K562 (cell line): Measurements from ENCODE around the gene RTL1. TPM values are rescaled to one million over a fixed set of nuclear protein-coding genes. Genes with fewer than 3 reads are reported as not detected.

ENCODE experiments used
- ATAC-seq: fragments of 200-7000 bp; cut with Tn5 transposase; 3 replicates; pipeline ENCODE4 v1.9.1; 2020; ENCODE audit warnings: moderate library complexity
- BruUV-seq: library from RNA; stranded (reverse); fragments of 400-500 nt; replicated peaks from 2 replicates; lab custom pipeline; 2021; lab: Mats Ljungman, UMichigan
- CTCF ChIA-PET: fragments of 300-600 bp; formaldehyde crosslinking; extraction: SDS; loops from one replicate; lab custom pipeline; 2021; ENCODE audit warnings: low intra/inter-chr PET ratio; lab: Yijun Ruan, JAX
- POLR2A ChIA-PET: fragments of 300-600, 350-650 bp; sonication (Branson Sonifier 250); formaldehyde crosslinking; extraction: SDS; loops from one replicate; lab custom pipeline; 2021; ENCODE audit warnings: antibody characterized with exemption, inconsistent platforms; lab: Yijun Ruan, JAX
- DNase-seq, 4 experiments: peaks; one replicate each; pipeline versions ENCODE4 v3.0.0 to v3.0.0-alpha.2; 2011 to 2018; ENCODE audit warnings: low spot score in 3 of 4, mixed read lengths in 3 of 4; ENCODE audit errors: extremely low read depth in 1 of 4
- FAIRE-seq: peaks from 2 replicates; lab custom pipeline; 2011; peaks lifted over from hg19 to GRCh38; lab: Jason Lieb, UNC
- H2AFZ ChIP-seq: 2 replicates; pipeline ENCODE4 v1.6.0; 2011; ENCODE audit warnings: low read depth, low read length, control low read depth, inconsistent platforms
- H3K27ac ChIP-seq: fragments of 200-600 bp; 3 replicates; pipeline ENCODE4 v1.8.0; 2011; ENCODE audit warnings: low read depth, mild to moderate bottlenecking, control low read depth, inconsistent platforms, low read length, moderate library complexity, mixed read lengths; ENCODE audit errors: extremely low read depth
- H3K27me3 ChIP-seq, 2 experiments: fragments of 300-600 bp in 1 of 2; 2 replicates in 1 of 2; 3 replicates in 1 of 2; pipeline versions ENCODE4 v1.6.0 to v1.8.0; 2011; ENCODE audit warnings: inconsistent platforms in 2 of 2, low read length in 2 of 2, mild to moderate bottlenecking in 1 of 2, mixed read lengths in 1 of 2, moderate library complexity in 1 of 2; ENCODE audit not compliant: control insufficient read depth in 2 of 2, insufficient read depth in 2 of 2
- H3K36me3 ChIP-seq: fragments of 300-600 bp; 3 replicates; pipeline ENCODE4 v1.8.0; 2011; ENCODE audit warnings: mild to moderate bottlenecking, low read length, inconsistent platforms; ENCODE audit not compliant: control insufficient read depth, insufficient read depth
- H3K4me1 ChIP-seq, 2 experiments: fragments of 200-600 bp in 1 of 2; replicated peaks in 1 of 2; 2 replicates in 1 of 2; 3 replicates in 1 of 2; pipeline versions ENCODE4 v1.5.1 to v1.8.0; 2011; ENCODE audit warnings: inconsistent platforms in 2 of 2, low read length in 2 of 2, mild to moderate bottlenecking in 1 of 2, mixed read lengths in 1 of 2, moderate library complexity in 1 of 2; ENCODE audit not compliant: control insufficient read depth in 2 of 2, insufficient read depth in 2 of 2
- H3K4me2 ChIP-seq: 2 replicates; pipeline ENCODE4 v1.6.1; 2011; ENCODE audit warnings: low read length, control low read depth, inconsistent platforms, mixed read lengths; ENCODE audit not compliant: insufficient read depth
- H3K4me3 ChIP-seq: fragments of 200-600 bp; sonication (generic), shearing (Covaris generic); 2 replicates; pipeline ENCODE4 v1.5.1; 2016; ENCODE audit warnings: control low read depth, inconsistent platforms
- H3K79me2 ChIP-seq: fragments of 200-600 bp; 3 replicates; pipeline ENCODE4 v1.8.0; 2011; ENCODE audit warnings: low read length, inconsistent platforms; ENCODE audit not compliant: control insufficient read depth, insufficient read depth
- H3K9ac ChIP-seq, 2 experiments: 2 replicates each; pipeline versions ENCODE4 v1.6.0 to v1.6.1; 2011; ENCODE audit warnings: low read depth in 2 of 2, low read length in 2 of 2, control low read depth in 1 of 2, inconsistent platforms in 1 of 2, mild to moderate bottlenecking in 1 of 2, mixed read lengths in 1 of 2; ENCODE audit not compliant: insufficient read depth in 1 of 2
- H3K9me1 ChIP-seq: one replicate; pipeline ENCODE4 v1.6.0; 2011; ENCODE audit warnings: inconsistent platforms, mild to moderate bottlenecking, low read length, moderate library complexity; ENCODE audit not compliant: control insufficient read depth, insufficient read depth
- H3K9me3 ChIP-seq: replicated peaks from 2 replicates; pipeline ENCODE4 v1.5.1; 2011; ENCODE audit warnings: low read depth, low read length, inconsistent platforms; ENCODE audit not compliant: control insufficient read depth, insufficient read depth
- H4K20me1 ChIP-seq: replicated peaks from 2 replicates; pipeline ENCODE4 v1.6.1; 2011; ENCODE audit warnings: low read length, inconsistent platforms, mixed read lengths; ENCODE audit not compliant: control insufficient read depth, insufficient read depth
- HMG20B ChIP-seq: fragments of 250-450 bp; sonication (Bioruptor Pico); IDR thresholded peaks from 2 replicates; pipeline ENCODE4 v1.5.0; 2021; ENCODE audit warnings: mild to moderate bottlenecking
- TEAD4 ChIP-seq, 2 experiments: sonication (generic) in 1 of 2; formaldehyde crosslinking in 1 of 2; IDR thresholded peaks; 2 replicates each; pipeline versions ENCODE4 v1.6.1 to v1.8.0; 2012 to 2022; ENCODE audit warnings: borderline replicate concordance in 1 of 2, inconsistent platforms in 1 of 2, low read length in 1 of 2, mild to moderate bottlenecking in 1 of 2, missing genetic modification reagents in 1 of 2
- WGBS: fragments of 100-300 bp; shearing (Covaris generic); methylation state at CpG from one replicate; pipeline ENCODE4 v1.1.6; 2016; ENCODE audit warnings: low coverage, mixed read lengths; ENCODE audit not compliant: insufficient coverage; ENCODE audit errors: missing lambda C conversion rate; 5-methylcytosine and 5-hydroxymethylcytosine counted together
- in situ Hi-C: fragments of 300-500 bp; cut with MboI; formaldehyde crosslinking; loops from 4 replicates; pipeline ENCODE4 v1.15.0; 2018; ENCODE audit warnings: inconsistent platforms, mixed read lengths
- intact Hi-C: fragments of 100-400 bp; cut with micrococcal nuclease; formaldehyde crosslinking; loops from 2 replicates; pipeline ENCODE4 v1.14.2; 2022
- polyA plus RNA-seq, 8 experiments: library from polyadenylated mRNA; depleted of rRNA in 4 of 8; stranded (reverse) in 5 of 8; unstranded in 3 of 8; fragments of >200 nt; fragmentation: Nextera tagmentation in 2 of 8; fragmentation: Illumina TruSeq in 1 of 8; extraction: Ambion mirVana in 2 of 8; extraction: Trizol in 1 of 8; gene quantifications; 2 replicates each; pipeline versions ENCODE4 v1.2.1 to v1.2.3, GENCODE V29; 2011 to 2014; ENCODE audit warnings: inconsistent platforms in 1 of 8, missing spikeins in 1 of 8
- total RNA-seq, 7 experiments: library from RNA; depleted of rRNA in 6 of 7; stranded (reverse); fragments of >200 nt in 6 of 7; fragmentation: Illumina TruSeq in 2 of 7; extraction: Trizol in 2 of 7; gene quantifications; 2 replicates each; pipeline versions ENCODE4 v1.2.1 to v1.2.3, GENCODE V29; 2011 to 2021; ENCODE audit warnings: low replicate concordance in 1 of 7
- TF ChIP-seq, protein P1 (sequence below): fragments of 450-650 bp; formaldehyde crosslinking; IDR thresholded peaks from 2 replicates; pipeline ENCODE4 v1.4.0; 2020; ENCODE audit warnings: mild to moderate bottlenecking, moderate library complexity

The RTL1 gene
- total and polyA plus RNA-seq, 9 of the 15 experiments (the other 6 are each of a cell fraction or from before 2014, with no cell fraction given) = not detected

DNA sequence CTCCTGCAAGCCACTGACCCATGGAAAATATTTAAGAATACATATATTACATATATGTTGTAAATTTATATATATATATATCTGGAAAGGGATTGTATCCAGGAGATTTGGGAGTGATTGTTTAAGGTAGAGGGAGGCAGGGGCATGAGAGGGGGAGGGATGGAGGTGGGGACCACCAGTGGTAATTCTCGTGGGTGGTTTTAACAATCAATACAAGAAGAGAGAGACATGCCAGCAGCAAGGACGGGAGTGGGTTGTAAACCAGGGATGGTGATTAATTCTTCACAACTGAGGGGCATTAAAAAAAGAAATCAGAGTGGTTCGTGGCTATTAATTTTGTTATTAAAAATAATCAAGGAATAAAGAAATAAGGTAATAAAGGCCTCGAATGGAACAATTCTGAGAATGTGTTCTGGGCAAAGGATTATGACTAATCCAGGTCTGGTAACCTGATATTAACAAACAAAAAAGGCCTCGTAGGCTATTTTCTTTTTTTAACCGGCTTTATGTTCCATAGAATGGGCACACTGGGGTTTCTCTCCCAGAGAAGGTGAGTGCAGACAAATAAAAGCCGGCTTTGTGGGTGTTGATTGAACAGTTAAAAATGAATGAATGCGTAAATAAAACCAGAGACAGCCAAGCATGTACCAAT, 8.3 kb upstream of the RTL1 start:
- no peak overlapping the region for H2AFZ ChIP-seq
- H3K79me2 ChIP-seq = no peaks in the 10 kb centered on the region
- H3K9me1 ChIP-seq = no peaks in the 10 kb centered on the region
- ChIA-PET CTCF (no interaction called here), POLR2A (no interaction called here)
- peaks cover 0 to 19% of the 10 kb centered on the region in 2 experiments; a peak in 3 of 5 replicates for H3K27me3 ChIP-seq
- no peak overlapping the region for H3K4me2 ChIP-seq
- ATAC-seq (no peak), DNase-seq (no peak)
- in situ Hi-C loops = loop anchor here (10.0 to 25.0 kb wide), 2 partner anchors 173 to 726 kb away; no protein-coding TSS in a partner anchor
- H4K20me1 ChIP-seq = no peaks in the 10 kb centered on the region
- H3K4me1 ChIP-seq = no peaks in the 10 kb centered on the region
- no peak for TF ChIP-seq TEAD4 (IDR thresholded peaks at IDR 0.05; ENCODE audit: low read length)
- TF ChIP-seq TEAD4 (CRISPR knock-in tag; IDR thresholded peaks at IDR 0.05; ENCODE audit: borderline replicate concordance) = no peak
- no peak for TF ChIP-seq HMG20B (CRISPR knock-in tag)
- TF ChIP-seq, protein P1, sequence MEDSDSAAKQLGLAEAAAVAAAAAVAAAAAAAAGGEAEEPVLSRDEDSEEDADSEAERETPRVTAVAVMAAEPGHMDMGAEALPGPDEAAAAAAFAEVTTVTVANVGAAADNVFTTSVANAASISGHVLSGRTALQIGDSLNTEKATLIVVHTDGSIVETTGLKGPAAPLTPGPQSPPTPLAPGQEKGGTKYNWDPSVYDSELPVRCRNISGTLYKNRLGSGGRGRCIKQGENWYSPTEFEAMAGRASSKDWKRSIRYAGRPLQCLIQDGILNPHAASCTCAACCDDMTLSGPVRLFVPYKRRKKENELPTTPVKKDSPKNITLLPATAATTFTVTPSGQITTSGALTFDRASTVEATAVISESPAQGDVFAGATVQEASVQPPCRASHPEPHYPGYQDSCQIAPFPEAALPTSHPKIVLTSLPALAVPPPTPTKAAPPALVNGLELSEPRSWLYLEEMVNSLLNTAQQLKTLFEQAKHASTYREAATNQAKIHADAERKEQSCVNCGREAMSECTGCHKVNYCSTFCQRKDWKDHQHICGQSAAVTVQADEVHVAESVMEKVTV (CRISPR knock-in tag) = no peak
- TF ChIP-seq, all 486 proteins: peak for 0
- WGBS = 7% methylated on average over 7 of the region's 8 CpGs
- H3K9me3 ChIP-seq = no peaks in the 10 kb centered on the region
- H3K9ac ChIP-seq = no peak overlapping the region
- intact Hi-C loops = no loop called here
- no peak overlapping the region for H3K4me3 ChIP-seq
- no peaks in the 10 kb centered on the region for H3K36me3 ChIP-seq
- BruUV-seq = no TSS peak
- FAIRE-seq = no peak
- H3K27ac ChIP-seq = no peak overlapping the region
